ENCODE data around the gene TCAIM. TPM values are rescaled to one million over a fixed set of nuclear protein-coding genes. Genes with fewer than 3 reads are reported as not detected.

The TCAIM gene
- total and polyA plus RNA-seq, 12 donors = 13.5 to 43.9 (median 33.3) TPM

DNA sequence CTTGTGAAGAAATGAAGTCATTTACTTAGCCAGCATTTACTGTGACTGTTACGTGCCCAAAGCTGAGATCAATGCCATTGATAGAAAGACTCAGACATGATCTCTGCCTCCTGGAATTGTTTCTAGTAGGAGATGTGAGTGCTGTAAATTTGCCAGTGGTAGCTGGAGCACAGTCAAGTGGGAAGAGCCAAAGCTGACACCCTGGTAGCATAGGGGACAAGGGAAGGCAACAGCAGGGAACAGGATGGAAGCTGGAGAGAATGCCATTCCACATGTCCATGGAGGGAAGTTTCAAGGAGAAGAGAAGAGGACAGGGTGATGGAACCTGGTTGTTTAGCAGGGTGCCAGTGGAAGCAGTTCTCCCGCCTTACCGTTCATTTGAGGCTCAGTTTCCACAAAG is 64.0 kb downstream of the TCAIM start:
- Histone ChIP-seq H3K4me3 (no peak overlapping the region), H3K9me3 (no peaks in the 10 kb centered on the region), H3K27me3 (no peaks in the 10 kb centered on the region), H3K4me1 (peaks cover 0 to 9% (median 0%) of the 10 kb centered on the region in 9 donors), H3K27ac (no peak overlapping the region), H3K36me3 (peaks cover 0 to 58% (median 0%) of the 10 kb centered on the region in 9 donors)
- ATAC-seq (peak in 6 of 8 donors; percentile 59 to 79 (median 72)), DNase-seq (no peak)
- TF ChIP-seq, protein P1, sequence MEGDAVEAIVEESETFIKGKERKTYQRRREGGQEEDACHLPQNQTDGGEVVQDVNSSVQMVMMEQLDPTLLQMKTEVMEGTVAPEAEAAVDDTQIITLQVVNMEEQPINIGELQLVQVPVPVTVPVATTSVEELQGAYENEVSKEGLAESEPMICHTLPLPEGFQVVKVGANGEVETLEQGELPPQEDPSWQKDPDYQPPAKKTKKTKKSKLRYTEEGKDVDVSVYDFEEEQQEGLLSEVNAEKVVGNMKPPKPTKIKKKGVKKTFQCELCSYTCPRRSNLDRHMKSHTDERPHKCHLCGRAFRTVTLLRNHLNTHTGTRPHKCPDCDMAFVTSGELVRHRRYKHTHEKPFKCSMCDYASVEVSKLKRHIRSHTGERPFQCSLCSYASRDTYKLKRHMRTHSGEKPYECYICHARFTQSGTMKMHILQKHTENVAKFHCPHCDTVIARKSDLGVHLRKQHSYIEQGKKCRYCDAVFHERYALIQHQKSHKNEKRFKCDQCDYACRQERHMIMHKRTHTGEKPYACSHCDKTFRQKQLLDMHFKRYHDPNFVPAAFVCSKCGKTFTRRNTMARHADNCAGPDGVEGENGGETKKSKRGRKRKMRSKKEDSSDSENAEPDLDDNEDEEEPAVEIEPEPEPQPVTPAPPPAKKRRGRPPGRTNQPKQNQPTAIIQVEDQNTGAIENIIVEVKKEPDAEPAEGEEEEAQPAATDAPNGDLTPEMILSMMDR (IDR thresholded peaks at IDR 0.05) = no peak
- intact Hi-C loops (cut with DNase I) = no loop called here
- WGBS, 2 donors = 88% methylated on average over 3 of the region's 3 CpGs

GRCh38 chr3:44409640-44410410 is 71.3 kb downstream of the TCAIM start:
- DNase-seq (no peak), ATAC-seq (peak in 1 of 8 donors; percentile 20)
- intact Hi-C loops (cut with DNase I) = no loop called here
- Histone ChIP-seq H3K4me3 (no peak overlapping the region), H3K27me3 (no peaks in the 10 kb centered on the region), H3K4me1 (no peaks in the 10 kb centered on the region), H3K36me3 (peaks cover 0 to 42% (median 0%) of the 10 kb centered on the region in 9 donors), H3K27ac (no peak overlapping the region), H3K9me3 (no peaks in the 10 kb centered on the region)
- WGBS, 2 donors = 75 to 100% methylated on average over 4 of the region's 4 CpGs
- TF ChIP-seq, protein P1 (IDR thresholded peaks at IDR 0.05) = no peak

DNA sequence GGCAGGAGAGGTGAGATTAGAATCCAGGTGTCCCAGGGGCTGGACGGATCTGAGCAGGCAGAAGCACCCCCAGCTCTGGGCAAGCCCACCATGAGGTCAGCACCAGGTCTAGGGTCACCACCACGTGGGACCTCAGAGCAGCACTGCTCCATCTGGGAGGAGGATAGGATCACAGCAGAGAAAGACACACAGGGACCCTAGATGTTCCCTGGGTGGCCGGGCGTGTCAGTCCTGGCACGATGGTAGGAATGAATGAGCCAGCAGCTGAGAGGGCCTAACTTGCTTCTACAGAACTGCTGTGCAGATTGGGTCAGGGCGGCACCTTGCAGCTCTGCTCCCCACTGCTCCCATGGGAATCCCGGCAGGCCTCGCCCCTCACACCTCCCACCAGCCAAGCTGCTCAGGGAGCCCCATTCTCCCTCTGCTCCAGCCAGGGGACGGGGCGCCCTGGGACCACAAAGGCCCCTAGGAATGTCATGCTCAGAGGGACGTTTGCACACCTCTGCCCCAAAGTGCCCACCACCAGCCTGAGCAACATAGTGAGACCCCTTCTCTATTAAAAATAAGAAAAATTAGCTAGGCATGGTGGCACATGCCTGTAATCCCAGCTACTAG is 72.6 kb downstream of the TCAIM start:
- no peaks in the 10 kb centered on the region for H3K4me1 ChIP-seq
- intact Hi-C loops (cut with DNase I) = no loop called here
- no peak overlapping the region for H3K27ac ChIP-seq
- no peak overlapping the region for H3K4me3 ChIP-seq
- no peaks in the 10 kb centered on the region for H3K9me3 ChIP-seq
- 84% methylated on average over 11 of the region's 11 CpGs for WGBS, 2 donors
- no peaks in the 10 kb centered on the region for H3K27me3 ChIP-seq
- ATAC-seq = no peak
- peaks cover 0 to 33% (median 0%) of the 10 kb centered on the region in 9 donors for H3K36me3 ChIP-seq
- DNase-seq = no peak
- TF ChIP-seq, protein P1 (IDR thresholded peaks at IDR 0.05) = no peak

DNA sequence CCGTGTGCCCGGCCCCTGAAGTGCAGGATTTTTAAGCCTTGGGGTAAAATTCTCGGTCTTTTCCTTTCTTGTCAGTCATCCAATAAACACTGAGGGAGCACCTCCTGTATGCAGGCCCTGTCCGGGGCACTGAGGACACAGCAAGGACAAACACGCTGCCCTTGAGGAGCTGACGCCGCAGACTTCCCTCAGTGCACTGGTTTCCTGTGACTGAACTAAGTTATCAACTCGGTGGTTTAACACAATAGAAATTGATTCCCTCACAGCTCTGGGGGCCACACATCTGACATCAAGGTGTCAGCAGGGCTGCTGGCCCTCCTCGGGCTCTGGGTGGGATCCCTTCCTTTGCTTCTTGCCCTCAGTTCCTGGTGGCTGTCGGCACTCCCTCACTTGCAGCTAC is 73.8 kb downstream of the TCAIM start:
- WGBS, 2 donors = 63 to 64% methylated on average over 10 of the region's 10 CpGs
- Histone ChIP-seq H3K36me3 (peaks cover 0 to 24% (median 0%) of the 10 kb centered on the region in 9 donors), H3K27ac (no peak overlapping the region), H3K4me1 (no peaks in the 10 kb centered on the region), H3K9me3 (no peaks in the 10 kb centered on the region), H3K4me3 (no peak overlapping the region), H3K27me3 (no peaks in the 10 kb centered on the region)
- no peak for DNase-seq
- peak in 1 of 8 donors; percentile 37 for ATAC-seq
- intact Hi-C loops (cut with DNase I) = no loop called here
- TF ChIP-seq, protein P1 (IDR thresholded peaks at IDR 0.05) = no peak
